ENCODE results near the gene ENPP1. TPM values are rescaled to one million over a fixed set of nuclear protein-coding genes. Genes with fewer than 3 reads are reported as not detected.

ENPP1 gene
- total RNA-seq, 1 donor from 2014 or later, result 8.1 TPM

- Mint-ChIP-seq H3K36me3 (ENCODE audit: low read depth) (no peaks in the 10 kb centered on the region), H3K27me3 (ENCODE audit: low read depth) (no peaks in the 10 kb centered on the region), H3K9me3 (ENCODE audit: low read depth) (no peaks in the 10 kb centered on the region), H3K27ac (ENCODE audit: unreplicated experiment) (no peak overlapping the region), H3K4me3 (ENCODE audit: unreplicated experiment) (no peak overlapping the region), H3K4me1 (ENCODE audit: low read depth) (peaks cover 15% of the 10 kb centered on the region)
- DNase-seq (ENCODE audit: low spot score), result no peak
- no peak for TF ChIP-seq CTCF (IDR thresholded peaks at IDR 0.05)
These were observed 31.9 kb upstream of the ENPP1 start for GRCh38 chr6:131775886-131776285.

- DNase-seq (ENCODE audit: low spot score), result no peak
- no peaks in the 10 kb centered on the region for H3K36me3 Mint-ChIP-seq (ENCODE audit: low read depth)
- H3K4me3 Mint-ChIP-seq (ENCODE audit: unreplicated experiment), result no peak overlapping the region
- no peak overlapping the region for H3K27ac Mint-ChIP-seq (ENCODE audit: unreplicated experiment)
- H3K9me3 Mint-ChIP-seq (ENCODE audit: low read depth), result no peaks in the 10 kb centered on the region
- no peak for TF ChIP-seq CTCF (IDR thresholded peaks at IDR 0.05)
- no peaks in the 10 kb centered on the region for H3K27me3 Mint-ChIP-seq (ENCODE audit: low read depth)
- H3K4me1 Mint-ChIP-seq (ENCODE audit: low read depth), result peaks cover 15% of the 10 kb centered on the region
These were observed 30.8 kb upstream of the ENPP1 start for GRCh38 chr6:131776985-131777384.

- Mint-ChIP-seq H3K9me3 (ENCODE audit: low read depth) (no peaks in the 10 kb centered on the region), H3K27ac (ENCODE audit: unreplicated experiment) (no peak overlapping the region), H3K4me1 (ENCODE audit: low read depth) (peaks cover 15% of the 10 kb centered on the region), H3K27me3 (ENCODE audit: low read depth) (no peaks in the 10 kb centered on the region), H3K36me3 (ENCODE audit: low read depth) (no peaks in the 10 kb centered on the region), H3K4me3 (ENCODE audit: unreplicated experiment) (no peak overlapping the region)
- no peak for TF ChIP-seq CTCF (IDR thresholded peaks at IDR 0.05)
- no peak for DNase-seq (ENCODE audit: low spot score)
These were observed 29.7 kb upstream of the ENPP1 start for GRCh38 chr6:131778169-131778568.

GRCh38 chr6:131779304-131779703, 28.5 kb upstream of the ENPP1 start:
- Mint-ChIP-seq H3K4me1 (ENCODE audit: low read depth) (peaks cover 8% of the 10 kb centered on the region), H3K9me3 (ENCODE audit: low read depth) (no peaks in the 10 kb centered on the region), H3K4me3 (ENCODE audit: unreplicated experiment) (no peak overlapping the region), H3K27ac (ENCODE audit: unreplicated experiment) (no peak overlapping the region), H3K27me3 (ENCODE audit: low read depth) (no peaks in the 10 kb centered on the region), H3K36me3 (ENCODE audit: low read depth) (no peaks in the 10 kb centered on the region)
- no peak for DNase-seq (ENCODE audit: low spot score)
- no peak for TF ChIP-seq CTCF (IDR thresholded peaks at IDR 0.05)

GRCh38 chr6:131780600-131780999, 27.2 kb upstream of the ENPP1 start:
- no peak overlapping the region for H3K27ac Mint-ChIP-seq (ENCODE audit: unreplicated experiment)
- H3K9me3 Mint-ChIP-seq (ENCODE audit: low read depth), result no peaks in the 10 kb centered on the region
- H3K36me3 Mint-ChIP-seq (ENCODE audit: low read depth), result no peaks in the 10 kb centered on the region
- peaks cover 5% of the 10 kb centered on the region for H3K4me1 Mint-ChIP-seq (ENCODE audit: low read depth)
- no peak overlapping the region for H3K4me3 Mint-ChIP-seq (ENCODE audit: unreplicated experiment)
- DNase-seq (ENCODE audit: low spot score), result no peak
- no peaks in the 10 kb centered on the region for H3K27me3 Mint-ChIP-seq (ENCODE audit: low read depth)
- TF ChIP-seq CTCF (IDR thresholded peaks at IDR 0.05), result no peak

Measured in chondrocyte (in vitro differentiated cells).